Measurements from ENCODE around the gene FCRLB.

The FCRLB gene

DNA sequence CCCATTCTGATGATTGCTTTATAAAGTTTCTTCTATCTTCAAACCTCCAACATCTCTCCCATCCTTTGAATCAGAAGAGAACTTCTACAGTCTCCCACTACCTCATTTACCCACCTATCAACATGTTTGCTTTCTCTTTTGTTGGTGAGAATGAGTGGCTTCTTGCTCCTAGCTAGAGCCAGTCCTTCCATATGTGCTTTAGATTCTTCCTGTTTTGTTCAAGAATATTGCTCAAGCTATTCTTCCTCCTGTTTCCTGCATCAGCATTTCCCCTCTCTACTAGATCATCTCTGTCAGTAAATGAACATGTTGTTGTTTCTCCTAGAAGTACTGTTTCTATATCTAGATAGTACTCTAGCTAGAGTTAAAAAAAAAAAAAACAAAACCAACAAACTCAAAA lies 51.1 kb downstream of the FCRLB start:
- no peak for DNase-seq (ENCODE audit: low spot score)
- TF ChIP-seq, protein P1, sequence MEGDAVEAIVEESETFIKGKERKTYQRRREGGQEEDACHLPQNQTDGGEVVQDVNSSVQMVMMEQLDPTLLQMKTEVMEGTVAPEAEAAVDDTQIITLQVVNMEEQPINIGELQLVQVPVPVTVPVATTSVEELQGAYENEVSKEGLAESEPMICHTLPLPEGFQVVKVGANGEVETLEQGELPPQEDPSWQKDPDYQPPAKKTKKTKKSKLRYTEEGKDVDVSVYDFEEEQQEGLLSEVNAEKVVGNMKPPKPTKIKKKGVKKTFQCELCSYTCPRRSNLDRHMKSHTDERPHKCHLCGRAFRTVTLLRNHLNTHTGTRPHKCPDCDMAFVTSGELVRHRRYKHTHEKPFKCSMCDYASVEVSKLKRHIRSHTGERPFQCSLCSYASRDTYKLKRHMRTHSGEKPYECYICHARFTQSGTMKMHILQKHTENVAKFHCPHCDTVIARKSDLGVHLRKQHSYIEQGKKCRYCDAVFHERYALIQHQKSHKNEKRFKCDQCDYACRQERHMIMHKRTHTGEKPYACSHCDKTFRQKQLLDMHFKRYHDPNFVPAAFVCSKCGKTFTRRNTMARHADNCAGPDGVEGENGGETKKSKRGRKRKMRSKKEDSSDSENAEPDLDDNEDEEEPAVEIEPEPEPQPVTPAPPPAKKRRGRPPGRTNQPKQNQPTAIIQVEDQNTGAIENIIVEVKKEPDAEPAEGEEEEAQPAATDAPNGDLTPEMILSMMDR (IDR thresholded peaks at IDR 0.05; ENCODE audit: extremely low read depth, insufficient read depth, missing control alignments) = no peak
- in situ Hi-C loops (cut with MboI; ENCODE audit: low pct_unique_long_range_greater_than_20kb, low sequenced_read_pairs, unreplicated experiment) = no loop called here

DNA sequence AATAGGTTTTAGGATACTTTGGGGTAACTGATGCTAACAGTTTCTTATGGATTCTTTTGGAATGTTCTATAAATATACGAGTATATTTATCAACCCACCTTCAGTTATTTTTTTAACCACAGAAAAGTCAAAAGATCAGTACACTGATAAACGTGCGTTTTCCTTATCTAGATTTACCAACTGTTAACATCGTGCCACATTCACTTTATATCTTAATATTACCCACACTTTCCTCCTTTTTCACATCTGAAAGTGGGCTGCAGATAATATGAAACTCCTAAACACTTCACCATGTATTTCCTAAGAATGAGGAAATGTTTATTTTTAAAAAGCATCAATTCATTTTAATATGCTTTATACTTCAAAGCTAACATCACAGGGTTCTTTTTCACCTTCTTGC lies 52.4 kb downstream of the FCRLB start:
- TF ChIP-seq, protein P1 (IDR thresholded peaks at IDR 0.05; ENCODE audit: extremely low read depth, insufficient read depth, missing control alignments) = no peak
- DNase-seq (ENCODE audit: low spot score) = no peak
- in situ Hi-C loops (cut with MboI; ENCODE audit: low pct_unique_long_range_greater_than_20kb, low sequenced_read_pairs, unreplicated experiment) = no loop called here

DNA sequence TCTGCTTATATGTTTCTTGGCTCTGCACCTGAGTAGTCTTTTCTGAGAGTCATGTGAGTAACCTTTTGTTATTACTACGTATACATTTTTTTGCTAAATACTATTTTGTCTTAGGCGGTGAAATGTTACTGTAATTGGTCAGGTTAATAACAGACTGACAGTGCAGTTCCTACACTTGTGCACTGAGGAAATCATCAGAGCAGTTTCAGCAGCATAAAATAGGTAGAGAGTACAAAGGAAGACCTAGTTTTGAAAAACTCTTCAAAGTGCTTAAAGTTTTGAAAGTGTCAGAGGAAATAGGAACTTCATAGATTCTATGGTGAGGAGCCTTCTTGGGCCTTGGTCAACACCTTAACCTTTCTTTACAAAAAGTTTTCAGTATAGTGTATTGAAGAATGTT lies 55.9 kb downstream of the FCRLB start:
- DNase-seq (ENCODE audit: low spot score) = no peak
- in situ Hi-C loops (cut with MboI; ENCODE audit: low pct_unique_long_range_greater_than_20kb, low sequenced_read_pairs, unreplicated experiment) = no loop called here
- TF ChIP-seq, protein P1 (IDR thresholded peaks at IDR 0.05; ENCODE audit: extremely low read depth, insufficient read depth, missing control alignments) = no peak

Data from GM13977 (cell line).